CD1c-positive myeloid dendritic cell (primary cell): ENCODE measurements around the gene KLF1.
"Not testable (repeated sequence)": the region's sequence is repeated elsewhere in the genome, so short reads cannot be mapped to it uniquely, and the experiment has no call there.

Source experiments
- DNase-seq: peaks from one replicate; pipeline ENCODE4 v3.0.0-alpha.2; 2016; ENCODE audit errors: extremely low spot score

Gene KLF1

DNA sequence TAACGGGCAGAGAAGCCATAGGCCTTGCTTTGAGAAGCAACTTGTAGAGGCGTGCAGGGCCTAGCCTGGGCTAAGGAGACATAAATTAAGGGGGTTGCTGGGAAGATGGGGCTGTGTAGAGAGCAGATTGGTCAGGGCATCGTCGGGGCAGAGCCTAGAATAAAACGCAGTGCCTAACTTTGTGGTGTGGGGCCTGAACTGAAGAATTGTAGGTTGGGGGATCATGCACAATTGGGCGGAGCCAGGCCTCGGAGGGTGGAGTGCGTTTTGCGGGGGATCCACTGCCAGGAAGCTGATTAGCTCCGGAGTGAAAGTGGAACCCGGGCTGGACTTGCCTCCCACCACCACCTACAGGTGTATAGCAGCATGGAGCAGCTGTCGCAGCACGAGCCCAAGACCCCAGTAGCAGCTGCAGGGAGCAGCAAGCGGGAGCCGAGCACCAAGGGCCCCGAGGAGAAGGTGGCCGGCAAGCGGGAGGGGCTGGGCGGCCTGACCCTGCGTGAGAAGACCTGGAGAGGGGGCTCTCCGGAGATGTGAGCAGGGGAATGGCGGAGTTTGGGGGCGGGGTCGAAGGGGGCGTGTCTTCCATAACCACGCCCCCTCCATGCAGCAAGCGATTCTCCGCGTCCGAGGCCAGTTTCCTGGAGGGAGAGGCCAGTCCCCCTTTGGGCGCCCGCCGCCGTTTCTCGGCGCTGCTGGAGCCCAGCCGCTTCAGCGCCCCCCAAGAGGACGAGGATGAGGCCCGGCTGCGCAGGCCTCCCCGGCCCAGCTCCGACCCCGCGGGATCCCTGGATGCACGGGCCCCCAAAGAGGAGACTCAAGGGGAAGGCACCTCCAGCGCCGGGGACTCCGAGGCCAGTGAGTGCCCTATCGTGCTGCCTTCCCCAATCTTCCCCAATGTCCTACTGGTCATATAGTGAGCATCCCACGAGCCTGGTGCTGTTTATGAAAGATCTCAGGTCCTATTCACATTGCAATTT, 19.6 kb downstream of the KLF1 start:
- DNase-seq, result peak; percentile 69

DNA sequence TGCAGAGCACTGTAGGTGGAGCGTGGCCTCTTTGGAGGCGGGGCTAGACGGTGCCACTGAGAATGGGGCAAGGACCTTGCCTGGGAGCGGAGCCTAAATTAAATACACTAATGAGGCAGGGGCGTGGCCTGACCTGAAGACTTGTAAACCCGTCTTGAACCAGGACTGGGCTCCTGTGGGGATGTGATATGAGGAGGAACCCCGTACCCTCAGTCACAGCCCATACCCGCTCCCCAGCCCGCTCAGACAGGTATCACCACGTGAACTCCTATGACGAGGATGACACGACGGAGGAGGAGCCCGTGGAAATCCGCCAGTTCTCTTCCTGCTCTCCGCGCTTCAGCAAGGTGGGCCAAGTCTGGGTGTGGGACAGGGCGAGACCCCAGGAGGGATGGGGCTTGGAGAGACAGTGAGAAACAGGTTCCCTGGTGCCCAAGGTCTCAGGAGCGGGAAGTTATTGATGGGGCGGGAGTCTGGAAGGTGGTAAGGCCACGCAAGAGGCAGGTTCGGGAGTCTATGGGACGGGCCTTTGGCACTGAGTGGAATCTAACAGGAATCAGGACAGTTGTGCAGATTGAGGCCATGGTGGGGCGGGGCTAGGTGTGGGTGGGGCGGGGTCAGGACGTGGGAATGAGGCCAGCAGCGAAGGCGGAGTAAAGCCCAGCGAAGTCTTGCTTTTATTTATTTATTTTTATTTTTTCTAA, 20.4 kb downstream of the KLF1 start:
- DNase-seq, result no peak

DNA sequence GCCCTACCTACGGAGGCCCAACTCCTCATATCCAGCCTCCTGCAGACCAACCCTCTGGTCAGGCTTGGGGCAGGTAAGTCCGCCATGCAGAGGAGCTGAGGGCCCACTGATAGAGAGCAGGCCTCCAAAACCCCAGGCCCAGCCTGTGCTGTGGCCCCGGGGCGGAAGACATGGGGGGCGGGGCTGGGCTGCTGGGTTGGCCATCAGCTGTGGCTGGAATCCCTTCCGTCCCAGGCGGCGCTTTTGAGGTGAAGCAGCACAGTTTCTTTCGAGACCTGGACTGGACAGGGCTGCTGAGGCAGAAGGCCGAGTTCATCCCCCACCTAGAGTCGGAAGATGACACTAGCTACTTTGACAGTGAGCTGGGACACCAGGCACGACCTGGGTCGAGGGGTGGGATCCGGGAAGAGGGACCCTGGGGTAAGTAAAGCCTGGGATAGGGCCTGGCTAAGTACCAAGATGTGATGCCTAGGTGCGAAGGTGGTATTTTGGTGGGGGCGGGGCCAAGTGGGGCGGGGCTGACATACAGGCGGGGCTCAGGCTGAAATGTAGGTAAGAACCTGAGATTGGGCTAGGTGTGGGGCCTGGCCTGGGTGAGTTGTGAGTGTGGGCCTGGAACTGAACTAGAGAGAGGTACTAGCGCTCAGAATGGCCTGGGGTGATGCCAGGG, 21.1 kb downstream of the KLF1 start:
- DNase-seq, result no peak

DNA sequence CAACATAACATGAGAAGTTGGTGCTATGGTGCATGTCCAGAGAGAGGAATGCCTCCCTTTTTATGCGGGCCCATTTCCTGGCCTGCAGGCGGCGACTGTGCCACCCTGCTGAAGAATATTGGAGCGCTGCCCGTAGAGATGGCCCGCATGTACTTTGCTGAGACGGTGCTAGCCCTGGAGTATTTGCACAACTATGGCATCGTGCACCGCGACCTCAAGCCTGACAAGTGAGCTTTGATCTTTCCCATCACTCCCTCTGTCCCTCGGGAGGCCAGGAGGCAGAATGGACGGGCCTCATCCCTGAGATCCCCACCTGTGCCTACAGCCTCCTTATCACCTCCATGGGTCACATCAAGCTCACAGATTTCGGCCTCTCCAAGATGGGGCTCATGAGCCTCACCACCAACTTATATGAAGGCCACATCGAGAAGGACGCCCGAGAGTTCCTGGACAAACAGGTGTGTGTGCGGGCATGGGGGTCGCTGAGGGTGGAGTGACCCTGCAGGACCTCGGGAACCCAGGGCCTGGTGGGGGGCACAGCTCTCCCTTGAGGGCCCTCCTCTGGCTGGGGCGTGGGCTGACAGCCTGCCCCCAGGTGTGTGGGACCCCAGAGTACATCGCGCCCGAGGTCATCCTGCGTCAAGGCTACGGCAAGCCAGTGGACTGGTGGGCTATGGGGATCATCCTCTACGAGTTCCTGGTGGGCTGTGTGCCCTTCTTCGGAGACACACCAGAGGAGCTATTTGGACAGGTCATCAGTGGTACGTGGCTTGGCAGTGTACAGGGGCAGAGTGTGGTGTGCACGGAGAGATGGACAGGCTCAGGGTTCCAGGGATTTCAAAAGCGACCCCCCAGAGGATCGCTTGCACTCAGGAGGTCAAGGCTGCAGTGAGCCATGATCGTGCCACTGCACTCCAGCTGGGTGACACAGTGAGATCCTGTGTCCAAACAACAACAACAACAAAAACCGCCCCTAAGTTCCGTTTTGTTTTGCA, 22.0 kb downstream of the KLF1 start:
- DNase-seq, result no peak

DNA sequence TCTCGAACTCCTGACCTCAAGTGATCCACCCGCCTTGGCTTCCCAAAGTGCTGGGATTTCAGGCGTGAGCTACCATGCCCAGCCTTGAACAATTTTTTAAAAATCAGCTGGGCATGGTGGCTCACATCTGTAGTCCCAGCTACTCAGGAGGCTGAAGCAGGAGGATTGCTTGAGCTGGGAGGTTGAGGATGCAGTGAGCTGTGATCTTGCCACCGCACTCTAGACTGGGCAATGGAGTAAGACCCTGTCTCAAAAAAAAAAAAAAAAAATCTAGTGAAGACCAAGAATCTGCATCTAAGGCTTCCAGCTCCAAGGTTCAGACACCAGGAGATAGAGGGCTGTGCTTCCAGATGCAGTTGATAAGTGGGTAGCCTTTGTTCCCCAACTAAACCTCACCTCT, 22.9 kb downstream of the KLF1 start:
- DNase-seq, result no peak

DNA sequence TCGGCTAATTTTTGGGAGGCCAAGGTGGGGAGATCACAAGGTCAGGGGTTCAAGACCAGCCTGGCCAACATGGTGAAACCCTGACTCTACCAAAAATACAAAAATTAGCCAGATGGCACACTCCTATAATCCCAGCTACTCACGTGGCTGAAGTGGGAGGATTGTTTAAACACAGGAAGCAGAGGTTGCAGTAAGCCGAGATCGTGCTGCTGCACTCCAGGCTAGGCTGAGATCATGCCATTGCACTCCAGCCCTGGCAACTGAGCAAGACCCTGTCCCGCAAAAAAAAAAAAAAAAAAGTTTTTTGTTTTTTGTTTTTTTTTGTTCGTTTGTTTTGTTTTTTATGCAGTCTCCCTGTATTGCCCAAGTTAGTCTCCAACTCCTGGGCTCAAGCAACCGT, 27.5 kb downstream of the KLF1 start:
- DNase-seq, result no peak

DNA sequence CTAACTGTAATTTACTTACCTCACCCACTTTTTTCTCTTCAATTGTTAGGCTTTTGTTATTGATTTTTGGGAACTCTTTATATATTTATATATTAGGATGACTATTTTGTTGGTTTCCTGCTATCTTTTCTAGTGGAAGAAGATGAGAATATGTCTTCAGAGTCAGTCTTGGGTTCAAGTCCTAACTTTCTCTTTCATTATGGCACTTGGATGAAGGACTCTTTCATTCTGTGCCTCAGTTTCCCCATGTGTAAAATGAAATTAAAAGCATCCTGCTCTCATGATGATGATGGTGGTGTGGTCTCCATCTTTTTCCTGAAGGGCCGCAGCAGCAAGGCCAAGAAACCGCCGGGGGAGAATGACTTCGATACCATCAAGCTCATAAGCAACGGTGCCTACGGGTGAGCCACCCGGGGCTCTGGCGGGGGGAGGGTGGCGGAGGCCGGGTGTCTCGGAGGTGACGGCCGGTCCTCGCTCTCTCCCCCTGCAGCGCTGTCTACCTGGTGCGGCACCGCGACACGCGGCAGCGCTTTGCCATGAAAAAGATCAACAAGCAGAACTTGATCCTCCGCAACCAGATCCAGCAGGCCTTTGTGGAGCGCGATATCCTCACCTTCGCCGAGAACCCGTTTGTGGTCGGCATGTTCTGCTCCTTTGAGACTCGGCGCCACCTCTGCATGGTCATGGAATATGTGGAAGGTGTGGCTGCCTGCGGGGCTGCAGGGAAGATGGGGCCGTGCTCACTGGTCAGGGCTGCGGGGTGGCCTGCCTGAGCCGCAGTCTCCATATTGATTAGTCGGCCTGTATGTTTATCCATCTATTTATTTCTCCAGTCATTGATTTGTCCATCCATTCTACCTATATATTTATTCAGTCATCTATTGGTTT, 28.7 kb downstream of the KLF1 start:
- no peak for DNase-seq

DNA sequence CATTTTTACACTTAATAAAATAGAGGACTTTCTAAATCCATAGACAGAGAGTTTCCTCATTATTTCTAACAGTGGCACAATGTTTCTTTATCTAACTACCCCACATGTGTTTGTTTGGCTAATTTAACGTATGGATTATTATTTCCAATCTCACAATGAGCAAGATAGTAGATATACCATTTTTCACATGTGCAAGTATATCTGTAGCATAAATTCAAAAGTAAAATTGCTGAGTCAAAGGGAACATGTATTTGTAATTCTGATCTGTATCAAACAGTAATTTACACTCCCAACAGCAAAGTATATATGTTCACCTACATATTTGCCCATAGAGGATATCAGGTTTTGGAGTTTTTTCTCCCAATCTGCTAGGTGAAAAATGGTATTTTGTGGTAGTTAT, 30.3 kb downstream of the KLF1 start:
- DNase-seq, result no peak

DNA sequence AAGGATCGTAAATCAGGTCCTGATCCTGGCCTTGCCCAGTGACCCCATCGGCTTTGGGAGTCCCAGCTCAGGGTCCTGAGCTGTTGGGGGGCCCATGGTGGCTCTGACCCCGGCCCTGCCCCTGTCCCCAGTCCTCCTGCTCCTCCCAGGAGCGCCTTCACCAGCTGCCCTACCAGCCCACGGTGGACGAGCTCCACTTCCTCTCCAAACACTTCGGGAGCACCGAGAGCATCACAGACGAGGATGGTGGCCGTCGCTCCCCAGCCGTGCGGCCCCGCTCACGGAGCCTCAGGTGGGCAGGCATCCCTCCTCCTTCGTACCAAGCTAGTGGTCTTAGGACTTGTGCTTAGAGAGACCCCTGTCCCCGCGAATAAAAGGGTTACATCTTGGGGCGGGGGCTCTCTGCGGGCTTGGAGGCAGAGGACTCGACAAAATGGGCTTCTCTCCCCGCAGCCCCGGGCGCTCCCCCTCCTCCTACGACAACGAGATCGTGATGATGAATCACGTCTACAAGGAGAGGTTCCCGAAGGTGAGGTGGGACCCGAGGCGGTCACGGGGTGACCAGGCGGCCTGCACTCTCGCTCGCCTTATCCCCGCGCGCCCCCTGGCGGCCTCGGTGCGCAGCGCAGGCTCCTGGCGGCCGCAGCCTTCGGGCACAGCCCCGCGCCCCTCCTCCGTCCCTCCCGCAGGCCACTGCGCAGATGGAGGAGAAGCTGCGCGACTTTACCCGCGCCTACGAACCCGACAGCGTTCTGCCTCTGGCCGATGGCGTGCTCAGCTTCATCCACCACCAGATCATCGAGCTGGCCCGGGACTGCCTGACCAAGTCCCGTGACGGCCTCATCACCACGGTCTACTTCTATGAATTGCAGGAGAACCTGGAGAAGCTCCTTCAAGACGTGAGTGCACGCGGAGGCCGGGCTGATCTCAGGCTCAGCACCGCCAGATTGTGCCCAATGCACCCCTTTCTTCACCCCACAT, 39.6 kb downstream of the KLF1 start:
- peak; percentile 93 for DNase-seq

DNA sequence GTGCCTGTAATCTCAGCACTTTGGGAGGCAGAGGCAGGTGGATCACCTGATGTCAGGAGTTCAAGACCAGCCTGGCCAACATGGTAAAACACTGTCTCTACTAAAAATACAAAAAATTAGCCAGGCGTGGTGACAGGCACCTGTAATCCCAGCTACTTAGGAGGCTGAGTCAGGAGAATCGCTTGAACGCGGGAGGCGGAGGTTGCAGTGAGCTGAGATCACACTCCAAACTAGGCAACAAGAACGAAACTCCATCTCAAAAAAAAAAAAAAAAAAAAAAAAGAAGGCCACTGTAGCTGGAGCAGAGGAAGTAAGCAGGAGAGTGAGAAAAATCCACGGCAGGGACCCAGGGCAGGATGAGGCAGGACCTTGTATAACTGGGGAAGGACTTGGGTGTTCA, 40.4 kb downstream of the KLF1 start:
- not testable (repeated sequence) for DNase-seq

DNA sequence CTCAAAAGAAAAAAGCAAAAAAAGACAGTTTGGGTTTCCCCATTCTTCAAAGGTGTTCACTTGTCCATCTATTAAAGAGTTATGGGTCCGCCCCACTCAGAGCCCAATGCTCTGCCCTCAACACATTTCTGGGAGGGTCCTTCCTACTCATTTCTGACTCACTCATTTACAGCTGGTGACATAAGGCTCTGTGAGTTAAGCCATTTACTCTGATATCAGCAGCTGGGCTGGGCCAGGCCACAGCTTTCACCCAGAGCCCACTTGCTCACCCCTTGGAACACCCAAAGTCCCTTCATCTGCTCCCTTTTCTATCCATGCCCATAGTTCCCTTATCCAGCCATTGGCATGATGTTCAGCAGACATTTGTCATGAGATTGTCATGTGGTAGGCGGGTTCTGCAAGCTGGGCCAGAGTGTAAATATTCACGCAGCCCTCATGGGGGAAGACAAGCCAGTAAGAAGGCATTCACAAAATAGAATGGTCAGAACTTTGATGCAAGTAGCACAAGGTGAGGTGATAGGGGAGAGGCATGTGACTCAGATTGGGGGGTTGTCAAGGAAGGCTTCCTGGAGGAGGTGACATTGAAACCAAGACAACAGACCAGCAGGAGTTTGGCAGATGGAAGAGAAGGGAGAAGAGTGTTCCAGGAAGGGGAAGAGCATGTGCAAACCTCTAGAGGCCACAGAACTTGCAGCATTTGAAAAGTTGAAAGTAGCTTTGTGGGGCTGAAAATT, 42.8 kb downstream of the KLF1 start:
- DNase-seq, result no peak

DNA sequence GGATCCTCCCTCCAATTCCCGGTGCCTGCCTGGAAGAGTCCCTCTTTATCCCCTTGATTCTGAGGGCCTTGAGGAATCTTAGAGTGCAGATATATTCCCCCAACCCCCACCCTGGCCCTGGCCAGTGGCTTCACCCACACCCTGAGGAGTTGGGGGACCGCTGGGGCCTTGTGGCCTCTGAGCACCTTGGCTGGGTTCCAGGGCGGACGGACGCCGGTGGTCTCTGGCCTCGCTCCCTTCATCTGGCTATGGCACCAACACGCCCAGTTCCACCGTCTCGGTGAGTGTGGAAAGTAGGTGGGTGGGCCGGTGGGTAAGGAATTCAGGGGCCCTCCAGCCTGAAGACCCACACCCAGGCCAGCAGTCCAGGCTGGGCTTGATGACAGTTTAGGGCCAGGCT, 43.7 kb downstream of the KLF1 start:
- DNase-seq, result no peak

DNA sequence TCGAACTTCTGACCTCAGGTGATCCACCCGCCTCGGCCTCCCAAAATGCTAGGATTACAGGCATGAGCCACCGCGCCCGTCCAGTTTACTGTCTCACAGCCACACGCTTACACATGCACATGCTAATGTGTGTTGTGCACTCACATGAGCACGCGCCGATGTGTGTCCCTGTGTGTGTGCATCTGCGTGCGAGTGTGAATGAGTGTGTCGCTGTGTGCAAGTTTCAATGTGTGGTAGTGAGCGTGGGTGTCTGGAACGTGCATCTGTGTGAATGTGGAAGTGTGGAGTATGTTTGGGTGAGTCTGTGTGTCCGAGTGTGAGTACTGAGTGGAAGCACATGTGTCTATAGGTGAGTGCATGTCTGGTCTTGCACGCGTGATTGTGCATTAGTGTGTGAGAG, 44.5 kb downstream of the KLF1 start:
- no peak for DNase-seq

DNA sequence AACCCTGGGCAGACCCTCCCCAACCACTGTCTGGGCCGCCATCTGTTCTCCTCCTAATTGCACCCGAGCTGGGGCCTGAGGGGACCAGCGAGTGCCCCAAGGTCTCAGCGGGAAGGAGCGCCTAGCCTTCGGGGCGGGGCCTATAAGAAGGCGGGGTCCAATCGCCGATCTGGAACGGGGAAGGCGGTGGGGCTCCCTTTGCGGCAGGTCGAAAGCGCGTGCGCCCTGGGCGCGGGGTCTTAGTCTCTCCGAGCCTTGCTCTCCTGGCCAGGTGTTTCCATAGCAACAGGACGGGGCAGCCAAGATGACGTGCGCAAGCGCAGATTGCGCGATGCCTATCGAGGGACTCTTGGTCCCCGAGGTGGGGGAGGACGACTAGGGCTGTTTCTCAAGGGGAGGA, 45.9 kb downstream of the KLF1 start:
- no peak for DNase-seq

DNA sequence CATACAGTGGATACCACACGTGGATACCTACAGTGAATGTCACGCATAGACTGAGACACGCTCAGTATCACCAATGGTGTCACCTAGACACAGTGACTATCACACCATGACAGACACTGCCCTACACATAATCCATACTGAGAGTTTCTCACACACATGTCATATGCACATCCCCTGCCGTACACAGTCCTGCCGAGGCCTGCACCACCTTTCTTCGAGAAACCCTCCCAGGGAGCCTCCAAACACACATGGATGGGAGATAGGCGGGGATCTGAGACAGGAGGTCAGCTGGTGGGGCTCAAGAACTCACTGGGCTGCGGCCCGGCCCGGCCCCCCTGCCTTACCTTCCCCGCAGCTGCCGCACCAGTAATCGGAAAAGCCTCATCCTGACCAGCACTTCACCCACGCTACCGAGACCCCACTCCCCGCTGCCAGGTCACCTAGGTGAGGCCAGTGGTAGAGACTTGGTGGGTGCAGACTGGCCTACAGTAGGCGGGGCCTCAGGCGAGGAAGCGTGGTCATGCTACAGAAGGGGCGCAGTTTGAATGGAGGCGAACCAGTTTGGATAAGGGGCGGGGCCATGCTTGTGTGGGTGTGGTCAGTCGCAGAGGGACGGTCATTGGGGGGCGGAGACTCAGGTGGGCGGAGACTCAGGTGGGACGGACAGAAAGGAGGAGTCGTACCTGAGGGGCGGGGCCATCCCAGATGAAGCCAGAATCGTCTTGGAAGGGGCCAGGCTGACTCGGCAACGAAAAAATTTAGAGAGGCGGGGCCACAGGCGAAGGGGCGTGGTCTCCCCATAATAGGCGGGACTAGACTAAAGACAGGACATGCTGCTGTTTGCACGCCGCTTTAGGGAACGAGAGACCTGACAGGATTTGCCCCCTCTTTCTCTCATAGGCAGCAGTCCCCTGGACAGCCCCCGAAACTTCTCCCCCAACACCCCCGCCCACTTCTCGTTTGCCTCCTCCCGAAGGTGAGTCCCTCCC, 46.6 kb downstream of the KLF1 start:
- DNase-seq, result peak; percentile 47

DNA sequence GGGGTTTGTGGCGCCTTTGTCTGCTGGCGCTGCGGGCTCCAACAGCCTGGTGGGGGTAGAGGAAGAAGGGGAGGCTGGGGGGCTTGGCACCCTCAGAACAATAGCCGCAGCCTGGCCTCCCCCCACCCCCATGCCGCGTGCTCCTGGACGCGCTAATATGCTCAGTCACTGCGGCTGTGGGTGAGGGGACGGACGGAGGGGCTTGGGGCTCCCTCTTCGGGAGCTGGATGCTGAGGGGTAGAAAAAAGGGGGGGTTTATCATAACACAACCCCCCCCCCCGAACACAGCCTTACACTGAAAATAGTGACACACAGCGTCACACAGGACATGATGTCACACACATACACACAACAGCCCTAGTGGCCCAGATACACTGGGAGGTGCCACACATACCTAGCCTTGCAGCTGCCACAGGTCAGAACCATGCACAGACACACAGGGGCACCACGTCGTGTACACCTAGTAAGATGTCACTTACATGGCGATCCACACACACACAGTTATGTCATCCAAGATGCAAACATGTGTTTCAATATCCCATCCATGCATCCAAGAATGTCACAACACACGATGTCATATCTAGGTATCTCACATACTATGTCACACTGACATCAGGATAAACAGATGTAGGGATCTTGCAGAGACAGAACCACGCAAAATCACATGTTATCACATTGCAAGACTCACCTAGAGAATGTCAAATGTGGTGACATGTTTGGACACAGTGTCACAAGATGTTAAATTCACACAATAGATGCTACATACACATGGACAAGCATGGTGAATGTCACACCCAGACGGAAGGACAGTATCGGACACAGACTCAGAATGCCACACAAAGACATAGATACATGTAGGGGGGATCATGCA, 47.9 kb downstream of the KLF1 start:
- DNase-seq, result no peak
